ENCODE data around the gene CADM1.

Gene CADM1

DNA sequence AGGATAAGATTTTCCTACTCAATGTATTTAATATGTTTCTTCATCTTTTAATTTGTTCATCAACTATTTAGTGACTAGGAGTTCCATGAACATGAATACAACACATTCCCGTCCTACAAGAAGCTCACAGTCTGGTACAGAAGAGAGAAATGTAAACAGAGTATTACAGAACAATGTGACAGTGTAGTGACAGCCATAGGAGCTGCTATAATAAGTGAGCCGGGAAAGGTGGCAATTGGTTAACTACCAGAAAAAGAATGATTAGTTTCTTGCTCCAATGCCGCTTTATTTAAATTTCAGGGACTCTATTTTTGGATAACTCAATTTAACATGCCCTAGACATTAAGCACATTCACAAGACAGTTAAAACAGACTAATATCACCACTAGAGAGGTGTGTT lies 192.3 kb downstream of the CADM1 start:
- no peak for DNase-seq

DNA sequence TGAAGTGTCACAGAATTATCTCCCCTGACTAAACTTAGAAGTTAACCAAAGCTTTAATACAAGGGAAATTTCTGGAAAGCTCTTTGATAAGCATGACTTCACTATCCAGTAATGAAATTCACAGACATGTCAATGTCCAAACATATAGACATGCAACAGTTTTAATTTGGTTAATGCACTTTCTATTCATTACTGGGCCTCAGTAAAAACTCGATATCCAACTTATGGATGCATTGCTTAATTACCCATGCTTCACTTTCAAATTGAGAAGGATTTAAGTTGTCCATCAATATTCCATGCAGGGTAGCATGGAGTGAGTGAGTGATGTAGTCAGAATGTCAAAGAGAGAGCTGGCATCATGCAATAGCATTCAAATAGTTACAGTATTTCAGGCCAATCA lies 197.5 kb downstream of the CADM1 start:
- DNase-seq, result no peak

DNA sequence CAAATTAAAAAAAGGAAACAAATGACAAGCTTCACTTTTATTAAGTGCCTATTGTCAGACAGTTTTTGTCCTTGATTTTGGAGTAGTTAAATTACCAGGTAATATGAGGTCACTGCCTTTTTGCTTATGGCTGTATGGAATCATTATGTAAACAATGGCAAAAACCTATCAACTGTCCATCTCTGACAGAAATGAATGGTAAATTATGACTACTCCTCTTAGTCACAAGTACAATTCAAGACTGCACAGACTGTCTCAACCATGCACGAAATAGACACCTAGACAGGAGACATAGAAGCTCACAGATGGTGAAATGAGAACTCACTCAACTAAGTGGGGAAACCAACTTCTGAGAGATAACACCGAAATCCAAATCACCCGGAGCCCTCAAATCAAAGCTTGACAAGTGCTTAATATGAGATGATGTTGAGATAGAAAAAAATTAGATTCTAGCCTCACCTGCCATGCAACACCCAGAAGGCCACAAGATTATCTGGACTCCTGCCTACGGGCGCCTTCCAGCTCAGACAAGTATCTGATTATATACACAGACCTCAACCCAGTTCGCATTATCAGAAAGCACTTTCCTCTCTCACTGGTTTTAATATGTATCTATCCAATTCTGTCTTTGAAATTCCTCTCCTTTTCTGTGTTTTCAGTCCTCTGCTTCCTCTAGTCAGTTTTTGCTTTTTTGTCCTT lies 199.3 kb downstream of the CADM1 start:
- DNase-seq, result no peak

- no peak for DNase-seq
These were observed 200.2 kb downstream of the CADM1 start for GRCh38 chr11:115303929-115304531.

- DNase-seq, result no peak
These were observed 201.1 kb downstream of the CADM1 start for GRCh38 chr11:115302946-115303703.

- DNase-seq, result no peak
These were observed 203.4 kb downstream of the CADM1 start for GRCh38 chr11:115300660-115301428.

- no peak for DNase-seq
These were observed 205.8 kb downstream of the CADM1 start for GRCh38 chr11:115298300-115299012.

DNA sequence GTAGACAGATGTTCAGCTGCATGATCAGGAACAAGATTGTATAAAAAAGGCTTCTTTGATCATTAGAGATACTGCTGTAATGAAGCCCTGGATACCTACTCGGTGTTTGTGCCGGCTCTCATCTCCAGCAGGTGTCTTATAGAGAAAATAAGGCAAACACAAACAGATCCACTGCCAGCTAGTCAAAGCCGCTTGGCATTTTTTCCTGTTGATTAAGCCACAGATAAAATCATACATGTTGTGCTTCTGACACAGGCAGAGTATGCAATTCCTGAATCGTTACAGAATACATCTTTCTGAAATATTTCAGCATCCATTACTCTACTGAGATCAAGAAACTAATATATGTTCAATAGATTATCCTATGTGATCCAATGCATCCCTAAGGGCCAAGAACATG lies 206.9 kb downstream of the CADM1 start:
- DNase-seq, result no peak

- no peak for DNase-seq
These were observed 212.9 kb downstream of the CADM1 start for GRCh38 chr11:115291325-115291724.

DNA sequence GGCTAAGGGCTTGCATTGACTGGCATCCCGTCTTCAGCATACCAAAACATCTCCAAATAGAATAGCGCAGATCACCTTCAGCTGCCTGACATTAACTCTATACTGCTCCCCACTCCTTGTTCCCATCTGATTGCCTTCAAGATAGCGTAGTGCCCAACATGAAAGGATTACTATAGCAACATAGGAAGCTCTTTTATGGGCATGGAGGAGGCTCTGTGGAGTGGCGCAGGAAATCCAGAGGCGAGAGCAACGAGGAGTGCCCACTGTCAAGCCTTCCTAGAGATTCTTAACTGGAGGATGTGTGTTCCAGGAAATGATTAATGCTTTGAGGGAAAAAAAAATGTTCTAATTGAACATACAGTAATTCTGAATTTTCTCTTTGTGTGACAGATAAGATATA lies 213.3 kb downstream of the CADM1 start:
- no peak for DNase-seq

GRCh38 chr11:115290479-115290878 lies 213.7 kb downstream of the CADM1 start:
- no peak for DNase-seq

DNA sequence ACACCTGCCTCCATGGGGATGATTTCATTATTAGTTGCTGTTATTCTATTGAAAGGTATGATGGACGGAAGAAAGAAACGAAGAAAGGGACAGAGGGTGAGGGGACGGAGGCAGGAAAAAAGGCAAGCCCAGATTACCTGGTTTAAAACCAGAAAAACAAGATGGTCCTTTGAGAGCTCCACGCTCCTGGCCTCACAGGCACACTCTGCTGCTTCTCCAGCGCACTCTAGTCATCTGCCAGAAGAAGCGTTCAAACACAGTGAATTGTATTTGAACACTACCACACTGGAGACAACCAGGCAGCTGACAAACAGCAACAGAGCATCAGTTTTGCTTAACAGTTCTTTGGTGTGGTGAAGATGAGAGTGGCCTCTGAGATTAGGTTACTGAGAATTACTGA lies 216.9 kb downstream of the CADM1 start:
- no peak for DNase-seq

- no peak for DNase-seq
These were observed 217.6 kb downstream of the CADM1 start for GRCh38 chr11:115286614-115287013.

- no peak for DNase-seq
These were observed 219.4 kb downstream of the CADM1 start for GRCh38 chr11:115284773-115285172.

DNA sequence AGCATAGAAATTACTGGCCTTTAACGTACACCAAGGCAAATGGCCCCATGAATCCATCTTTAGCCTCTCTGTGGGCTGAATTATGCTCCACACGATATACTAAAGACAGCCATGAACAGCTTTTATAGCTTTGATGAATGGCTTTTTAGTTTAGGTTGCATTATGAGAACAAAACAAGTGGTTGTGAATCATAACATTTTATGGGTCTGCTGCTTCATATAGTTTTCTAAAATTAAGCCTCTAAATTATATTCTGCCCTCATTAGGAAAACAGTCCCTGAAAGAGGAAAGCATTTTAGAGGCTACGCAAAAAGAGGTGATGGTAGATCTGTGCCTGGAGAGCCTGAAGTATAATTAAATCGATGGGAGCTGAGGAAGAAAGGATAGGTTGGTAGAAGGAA lies 221.3 kb downstream of the CADM1 start:
- DNase-seq, result no peak

- DNase-seq, result no peak
These were observed 223.4 kb downstream of the CADM1 start for GRCh38 chr11:115280775-115281174.

- DNase-seq, result no peak
These were observed 224.1 kb downstream of the CADM1 start for GRCh38 chr11:115279813-115280761.

DNA sequence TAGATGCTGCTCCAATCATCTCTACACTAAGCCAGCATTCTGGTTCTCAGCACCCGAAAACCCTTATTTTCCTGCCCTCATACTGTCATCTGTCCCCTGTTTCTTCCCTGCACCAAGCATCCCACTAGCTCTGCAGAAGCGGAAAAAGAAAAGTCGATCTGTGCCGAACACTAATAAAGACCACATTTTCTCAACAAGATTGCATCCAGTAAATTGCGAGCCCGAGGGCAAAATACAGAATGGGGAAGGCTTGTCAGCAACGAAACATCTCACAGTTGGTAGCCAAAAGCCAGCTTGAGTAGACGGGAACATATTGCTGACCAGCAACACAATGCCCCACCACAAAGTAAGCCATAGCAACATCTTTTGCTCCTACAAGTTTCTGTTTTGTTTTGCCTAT lies 227.4 kb downstream of the CADM1 start:
- DNase-seq, result no peak

DNA sequence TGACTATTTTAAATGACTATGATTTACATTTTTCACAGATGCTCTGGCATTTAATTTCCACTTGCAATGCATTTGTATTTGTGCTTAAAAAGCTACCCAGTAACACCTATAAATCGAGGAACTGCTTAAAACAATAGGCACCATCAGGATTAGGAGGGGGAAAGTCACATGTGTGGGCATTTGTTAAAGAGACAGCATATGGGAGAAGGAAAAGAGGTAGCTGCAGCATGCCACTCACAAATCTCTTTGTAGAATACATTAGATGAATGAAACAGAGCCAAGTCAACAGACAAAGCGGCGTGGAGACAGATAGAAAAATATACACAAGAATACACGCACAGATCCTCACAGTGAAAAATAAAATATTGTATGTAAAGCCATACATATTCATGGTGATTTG lies 228.0 kb downstream of the CADM1 start:
- DNase-seq, result no peak

- no peak for DNase-seq
These were observed 229.2 kb downstream of the CADM1 start for GRCh38 chr11:115275045-115275444.

DNA sequence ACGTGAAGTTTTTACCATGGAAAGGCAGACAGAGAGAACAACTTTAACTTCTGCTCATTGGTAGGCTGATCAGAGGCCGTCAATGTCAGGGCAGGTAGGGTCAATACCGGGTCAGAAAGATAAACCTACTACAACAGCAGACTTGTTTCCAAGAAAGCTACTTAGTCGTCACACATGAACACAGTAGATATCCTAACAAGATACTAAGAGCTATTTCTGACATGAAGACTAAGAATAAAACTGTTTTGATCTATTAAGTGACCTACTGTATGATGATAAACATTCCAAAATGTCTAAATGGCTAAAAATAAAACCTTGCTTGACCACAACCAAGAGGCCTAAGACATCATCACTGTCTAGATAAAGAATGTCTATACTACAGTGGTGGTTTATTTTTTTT lies 231.3 kb downstream of the CADM1 start:
- DNase-seq, result no peak

GRCh38 chr11:115271643-115272042 lies 232.6 kb downstream of the CADM1 start:
- DNase-seq, result no peak
